Gastrocnemius medialis (tissue), 4 donors: Measurements from ENCODE around the gene IL1R1. TPM values are rescaled to one million over a fixed set of nuclear protein-coding genes. Genes with fewer than 3 reads are reported as not detected.

ENCODE experiments used
- ATAC-seq, 2 donors: fragments of 150-250 bp; one replicate each; pipeline ENCODE4 v1.9.1; 2016
- DNase-seq, 2 donors: peaks; one replicate each; pipeline ENCODE4 v3.0.0-alpha.2; 2019
- H3K27ac ChIP-seq, 4 donors: fragments of 200-600 bp; sonication (generic); 1 replicate in 1 of 4; 2 replicates in 3 of 4; pipeline ENCODE4 v1.5.1; 2016 to 2018; ENCODE audit warnings: mild to moderate bottlenecking in 2 of 4, moderate library complexity in 1 of 4
- H3K27me3 ChIP-seq, 3 donors: fragments of 200-600 bp; sonication (generic) in 2 of 3; 1 replicate in 1 of 3; 2 replicates in 2 of 3; pipeline versions ENCODE4 v1.5.1 to v1.6.0; 2016 to 2019; ENCODE audit warnings: mild to moderate bottlenecking in 1 of 3, moderate library complexity in 1 of 3
- H3K36me3 ChIP-seq, 2 donors: fragments of 200-600 bp; sonication (generic) in 1 of 2; one replicate each; pipeline ENCODE4 v1.5.1; 2017 to 2018
- H3K4me1 ChIP-seq, 2 donors: fragments of 200-600 bp; sonication (generic) in 1 of 2; one replicate each; pipeline ENCODE4 v1.5.1; 2016 to 2017; ENCODE audit warnings: mild to moderate bottlenecking in 2 of 2
- H3K4me3 ChIP-seq, 4 donors: fragments of 200-600 bp; sonication (generic) in 3 of 4; 1 replicate in 1 of 4; 2 replicates in 3 of 4; pipeline ENCODE4 v1.5.1; 2016 to 2019; ENCODE audit warnings: mild to moderate bottlenecking in 2 of 4
- H3K9me3 ChIP-seq, 3 donors: fragments of 200-600 bp; sonication (generic) in 2 of 3; 1 replicate in 1 of 3; 2 replicates in 2 of 3; pipeline ENCODE4 v1.5.1; 2016 to 2019
- CTCF ChIP-seq, 5 experiments: fragments of 450-650 bp in 3 of 5; fragments of 200-600 bp in 2 of 5; sonication (generic) in 2 of 5; IDR thresholded peaks in 4 of 5; conservative IDR thresholded peaks in 1 of 5; 1 replicate in 4 of 5; 2 replicates in 1 of 5; pipeline ENCODE4 v1.5.1; 2016 to 2019; ENCODE audit warnings: antibody characterized with exemption in 5 of 5, mild to moderate bottlenecking in 3 of 5, moderate library complexity in 3 of 5
- POLR2A ChIP-seq, 2 donors: fragments of 450-650 bp; IDR thresholded peaks; one replicate each; pipeline ENCODE4 v1.6.1; 2017; ENCODE audit warnings: antibody characterized with exemption in 2 of 2, mild to moderate bottlenecking in 2 of 2, moderate library complexity in 2 of 2
- in situ Hi-C, 4 donors: fragments of 200-750 bp; cut with MboI; loops; one replicate each; pipeline versions ENCODE4 v1.15.0 to v1.8.0; 2017; ENCODE audit warnings: low sequenced_read_pairs in 4 of 4
- intact Hi-C: fragments of 100-400 bp; cut with DNase I; formaldehyde crosslinking; loops from one replicate; pipeline ENCODE4 v1.15.1; 2023; ENCODE audit warnings: low total_unique reads
- total RNA-seq, 4 donors: library from RNA; depleted of rRNA; stranded (reverse); fragments of >200 nt; gene quantifications; one replicate each; pipeline versions ENCODE4 v1.1.0 to v1.2.3, GENCODE V29; 2016

IL1R1 gene
- total RNA-seq, 4 donors from 2014 or later = 17.6 to 23.3 (median 19.3) TPM

- Histone ChIP-seq H3K9me3 (no peaks in the 10 kb centered on the region), H3K4me3 (no peak overlapping the region), H3K36me3 (no peaks in the 10 kb centered on the region), H3K27ac (no peak overlapping the region), H3K4me1 (no peaks in the 10 kb centered on the region), H3K27me3 (no peaks in the 10 kb centered on the region)
- intact Hi-C loops = no loop called here
- DNase-seq (no peak), ATAC-seq (no peak)
- no peak for TF ChIP-seq CTCF (IDR thresholded peaks at IDR 0.05 in 4 of 5, conservative IDR thresholded peaks at IDR 0.05 in 1 of 5)
- no peak for TF ChIP-seq POLR2A (IDR thresholded peaks at IDR 0.05)
- in situ Hi-C loops = no loop called here
Measured at GRCh38 chr2:102194609-102195268, 52.2 kb downstream of the IL1R1 start.

GRCh38 chr2:102197389-102198137 is 55.0 kb downstream of the IL1R1 start:
- H3K4me3 ChIP-seq = no peak overlapping the region
- no peaks in the 10 kb centered on the region for H3K36me3 ChIP-seq
- TF ChIP-seq CTCF (IDR thresholded peaks at IDR 0.05 in 4 of 5, conservative IDR thresholded peaks at IDR 0.05 in 1 of 5) (no peak), POLR2A (IDR thresholded peaks at IDR 0.05) (no peak)
- H3K4me1 ChIP-seq = no peaks in the 10 kb centered on the region
- in situ Hi-C loops (no loop called here), intact Hi-C loops (no loop called here)
- no peaks in the 10 kb centered on the region for H3K27me3 ChIP-seq
- no peak for DNase-seq
- no peak overlapping the region for H3K27ac ChIP-seq
- ATAC-seq = no peak
- no peaks in the 10 kb centered on the region for H3K9me3 ChIP-seq

GRCh38 chr2:102200539-102200938 is 58.0 kb downstream of the IL1R1 start:
- Histone ChIP-seq H3K27ac (no peak overlapping the region), H3K4me3 (no peak overlapping the region), H3K36me3 (no peaks in the 10 kb centered on the region), H3K9me3 (no peaks in the 10 kb centered on the region), H3K4me1 (no peaks in the 10 kb centered on the region), H3K27me3 (no peaks in the 10 kb centered on the region)
- in situ Hi-C loops = no loop called here
- ATAC-seq (no peak), DNase-seq (no peak)
- TF ChIP-seq POLR2A (IDR thresholded peaks at IDR 0.05) (no peak), CTCF (IDR thresholded peaks at IDR 0.05 in 4 of 5, conservative IDR thresholded peaks at IDR 0.05 in 1 of 5) (no peak)
- intact Hi-C loops = no loop called here

GRCh38 chr2:102204638-102205037 is 62.1 kb downstream of the IL1R1 start:
- no peak for TF ChIP-seq POLR2A (IDR thresholded peaks at IDR 0.05)
- no peak for TF ChIP-seq CTCF (IDR thresholded peaks at IDR 0.05 in 4 of 5, conservative IDR thresholded peaks at IDR 0.05 in 1 of 5)
- intact Hi-C loops (no loop called here), in situ Hi-C loops (no loop called here)
- H3K4me1 ChIP-seq = no peaks in the 10 kb centered on the region
- no peaks in the 10 kb centered on the region for H3K36me3 ChIP-seq
- no peaks in the 10 kb centered on the region for H3K27me3 ChIP-seq
- H3K9me3 ChIP-seq = no peaks in the 10 kb centered on the region
- DNase-seq (no peak), ATAC-seq (no peak)
- H3K4me3 ChIP-seq = no peak overlapping the region
- no peak overlapping the region for H3K27ac ChIP-seq
